OCI-LY7 (cell line): ENCODE measurements around the gene NDUFB2. TPM values are rescaled to one million over a fixed set of nuclear protein-coding genes. Genes with fewer than 3 reads are reported as not detected.

ENCODE experiments used
- BruUV-seq: library from RNA; stranded (reverse); fragments of 400-500 nt; replicated peaks from 2 replicates; lab custom pipeline; 2021; lab: Mats Ljungman, UMichigan
- CTCF ChIA-PET: fragments of 300-600 bp; sonication (Branson Sonifier 250); formaldehyde crosslinking; loops from one replicate; lab custom pipeline; 2022; ENCODE audit warnings: antibody characterized with exemption; ENCODE audit not compliant: unreplicated experiment; lab: Charles Lee
- POLR2A ChIA-PET: fragments of 300-600 bp; sonication (Branson Sonifier 250); formaldehyde crosslinking; loops from one replicate; lab custom pipeline; 2022; ENCODE audit warnings: antibody characterized with exemption; lab: Charles Lee
- DNase-seq: peaks from one replicate; pipeline ENCODE4 v3.0.0-alpha.2; 2015; ENCODE audit warnings: low spot score
- H2AFZ ChIP-seq: fragments of 200-600 bp; sonication (generic), shearing (Covaris generic); 2 replicates; pipeline ENCODE4 v1.6.1; 2014; ENCODE audit warnings: mild to moderate bottlenecking, antibody characterized with exemption, low read length, moderate library complexity
- H3K27ac ChIP-seq: fragments of 200-600 bp; sonication (generic); 2 replicates; pipeline ENCODE4 v1.5.1; 2014; ENCODE audit warnings: mixed run types, low read depth, mild to moderate bottlenecking, moderate library complexity, low read length, inconsistent platforms; ENCODE audit not compliant: poor library complexity, severe bottlenecking
- H3K36me3 ChIP-seq: fragments of 200-600 bp; sonication (generic); 2 replicates; pipeline ENCODE4 v1.6.1; 2014; ENCODE audit warnings: mild to moderate bottlenecking, antibody characterized with exemption, low read length, moderate library complexity, mixed read lengths; ENCODE audit not compliant: insufficient read depth
- H3K4me1 ChIP-seq: fragments of 200-600 bp; sonication (generic); 2 replicates; pipeline ENCODE4 v1.5.1; 2014; ENCODE audit warnings: mild to moderate bottlenecking, low read length; ENCODE audit not compliant: insufficient read depth, poor library complexity, severe bottlenecking
- H3K4me2 ChIP-seq: fragments of 200-600 bp; sonication (generic); 2 replicates; pipeline ENCODE4 v1.6.1; 2014; ENCODE audit warnings: mild to moderate bottlenecking, low read length
- H3K4me3 ChIP-seq: fragments of 200-600 bp; sonication (generic); 2 replicates; pipeline ENCODE4 v1.5.1; 2014; ENCODE audit warnings: mild to moderate bottlenecking, low read depth, low read length; ENCODE audit not compliant: poor library complexity, severe bottlenecking
- H3K79me2 ChIP-seq: fragments of 200-600 bp; sonication (generic); 2 replicates; pipeline ENCODE4 v1.6.1; 2016; ENCODE audit warnings: low read depth, mild to moderate bottlenecking, low read length, moderate library complexity, mixed read lengths; ENCODE audit not compliant: insufficient read depth
- H3K9me2 ChIP-seq: fragments of 200-600 bp; sonication (generic); 2 replicates; pipeline ENCODE4 v1.6.1; 2016; ENCODE audit warnings: mild to moderate bottlenecking, low read length, mixed read lengths; ENCODE audit not compliant: insufficient read depth
- H3K9me3 ChIP-seq: fragments of 200-600 bp; sonication (generic); 2 replicates; pipeline ENCODE4 v1.6.1; 2014; ENCODE audit warnings: mild to moderate bottlenecking, mixed run types, low read length, mixed read lengths
- H4K20me1 ChIP-seq: fragments of 200-600 bp; sonication (generic); 2 replicates; pipeline ENCODE4 v1.6.1; 2014; ENCODE audit warnings: mild to moderate bottlenecking, antibody characterized with exemption, low read length, moderate library complexity, mixed read lengths; ENCODE audit not compliant: insufficient read depth
- EZH2phosphoT487 ChIP-seq: fragments of 200-600 bp; sonication (generic); IDR thresholded peaks from 2 replicates; pipeline ENCODE4 v1.6.1; 2018; ENCODE audit warnings: low read depth, borderline replicate concordance, mild to moderate bottlenecking, mixed run types, antibody characterized with exemption, low read length, moderate library complexity, mixed read lengths
- intact Hi-C: fragments of 100-400 bp; cut with micrococcal nuclease; formaldehyde crosslinking; loops from one replicate; pipeline ENCODE4 v1.10.0; 2022; ENCODE audit not compliant: unreplicated experiment
- total RNA-seq, 2 experiments: library from RNA; depleted of rRNA in 1 of 2; stranded (reverse); fragments of >200 nt in 1 of 2; shearing (Covaris generic) in 1 of 2; gene quantifications; 2 replicates each; pipeline ENCODE4 v1.2.3, GENCODE V29; 2014 to 2022
- TF ChIP-seq, protein P1 (sequence below): fragments of 200-600 bp; sonication (generic); conservative IDR thresholded peaks from 2 replicates; pipeline ENCODE4 v1.5.1; 2014; ENCODE audit warnings: mild to moderate bottlenecking, antibody characterized with exemption, low read length, moderate library complexity, mixed read lengths

Gene NDUFB2
- total RNA-seq, 2 experiments from 2014 or later: 114 to 139 TPM

DNA sequence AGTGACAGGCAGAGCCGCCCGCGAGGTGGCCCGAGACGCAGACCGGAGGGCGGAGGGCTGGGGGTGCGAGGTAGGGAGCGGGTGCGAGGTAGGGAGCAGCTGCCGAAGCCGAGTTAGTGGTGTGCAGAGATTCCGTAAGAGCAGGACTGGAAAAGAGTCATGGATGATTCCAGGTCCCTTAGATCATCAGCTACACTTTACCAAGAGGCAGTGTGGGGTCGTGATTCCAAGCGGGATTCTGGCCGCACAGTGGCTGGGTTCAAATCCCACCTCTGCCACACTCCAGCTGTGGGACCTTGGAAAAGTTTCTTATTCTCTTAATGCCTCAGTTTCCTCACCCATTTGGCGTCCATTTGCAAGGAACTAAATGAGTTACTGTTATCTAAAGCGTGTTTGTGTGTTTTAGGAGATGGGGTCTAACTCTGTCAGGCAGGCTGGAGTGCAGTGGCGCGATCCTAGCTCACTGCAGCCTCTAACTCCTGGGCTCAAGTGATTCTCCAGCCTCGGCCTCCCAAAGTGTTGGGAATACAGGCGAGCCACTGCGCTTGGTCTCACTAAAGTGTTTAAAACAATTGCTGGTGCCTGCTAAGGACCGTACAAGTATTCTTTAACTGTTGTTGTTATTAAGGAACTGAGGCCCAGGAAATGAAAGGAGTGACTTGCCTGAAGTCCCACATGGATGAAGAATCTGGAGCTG is 1.1 kb downstream of the NDUFB2 start:
- peak overlapping the region; percentile 89 for H3K4me2 ChIP-seq
- no TSS peak for BruUV-seq
- H3K4me1 ChIP-seq: peaks cover 21% of the 10 kb centered on the region
- H3K9me2 ChIP-seq: no peaks in the 10 kb centered on the region
- H2AFZ ChIP-seq: peak overlapping the region; percentile 62; the same call in 1 of the 2 replicates
- no peaks in the 10 kb centered on the region for H3K9me3 ChIP-seq
- intact Hi-C loops: loop anchor here (5.0 kb wide), 1 partner anchor 1040 kb away; the partner anchor contains the start of gene SSBP1
- POLR2A ChIA-PET: interaction anchor here (0.9 kb wide), 2 partner anchors 23 to 317 kb away, joined by 4 to 5 read pairs; partner anchors contain the start of gene MRPS33
- H3K27ac ChIP-seq: peak overlapping the region; percentile 66
- H4K20me1 ChIP-seq: peaks cover 5% of the 10 kb centered on the region; the same call in 1 of the 2 replicates
- H3K36me3 ChIP-seq: peaks cover 69% of the 10 kb centered on the region
- no peak for DNase-seq
- H3K4me3 ChIP-seq: peak overlapping the region; percentile 77
- peaks cover 52% of the 10 kb centered on the region for H3K79me2 ChIP-seq
- TF ChIP-seq, protein P1, sequence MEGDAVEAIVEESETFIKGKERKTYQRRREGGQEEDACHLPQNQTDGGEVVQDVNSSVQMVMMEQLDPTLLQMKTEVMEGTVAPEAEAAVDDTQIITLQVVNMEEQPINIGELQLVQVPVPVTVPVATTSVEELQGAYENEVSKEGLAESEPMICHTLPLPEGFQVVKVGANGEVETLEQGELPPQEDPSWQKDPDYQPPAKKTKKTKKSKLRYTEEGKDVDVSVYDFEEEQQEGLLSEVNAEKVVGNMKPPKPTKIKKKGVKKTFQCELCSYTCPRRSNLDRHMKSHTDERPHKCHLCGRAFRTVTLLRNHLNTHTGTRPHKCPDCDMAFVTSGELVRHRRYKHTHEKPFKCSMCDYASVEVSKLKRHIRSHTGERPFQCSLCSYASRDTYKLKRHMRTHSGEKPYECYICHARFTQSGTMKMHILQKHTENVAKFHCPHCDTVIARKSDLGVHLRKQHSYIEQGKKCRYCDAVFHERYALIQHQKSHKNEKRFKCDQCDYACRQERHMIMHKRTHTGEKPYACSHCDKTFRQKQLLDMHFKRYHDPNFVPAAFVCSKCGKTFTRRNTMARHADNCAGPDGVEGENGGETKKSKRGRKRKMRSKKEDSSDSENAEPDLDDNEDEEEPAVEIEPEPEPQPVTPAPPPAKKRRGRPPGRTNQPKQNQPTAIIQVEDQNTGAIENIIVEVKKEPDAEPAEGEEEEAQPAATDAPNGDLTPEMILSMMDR: 0 out of 2 replicates have a peak, but pooled peaks have one; percentile 10
- TF ChIP-seq EZH2phosphoT487: no peak
- CTCF ChIA-PET: no interaction called here

DNA sequence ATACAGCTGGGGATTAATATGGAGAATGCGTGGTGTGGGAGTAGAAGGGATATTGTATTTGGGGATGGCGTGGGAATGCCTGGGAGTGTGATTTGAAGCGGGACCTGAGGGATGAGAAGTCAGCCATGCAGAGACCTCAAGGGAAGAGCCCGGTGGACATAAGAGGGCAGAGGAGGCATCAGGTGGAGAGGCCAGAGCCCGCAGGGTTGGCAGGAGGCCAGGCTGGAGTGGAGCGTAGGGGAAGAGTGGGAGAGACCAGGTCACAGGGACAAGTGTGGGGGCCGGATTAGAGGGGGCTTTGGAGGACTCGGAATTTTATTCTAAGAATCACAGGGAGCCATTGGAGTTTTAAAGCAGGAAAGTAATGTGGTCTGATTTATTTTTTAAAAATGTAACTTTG is 2.0 kb downstream of the NDUFB2 start:
- CTCF ChIA-PET: no interaction called here
- BruUV-seq: no TSS peak
- no peaks in the 10 kb centered on the region for H3K9me3 ChIP-seq
- peaks cover 69% of the 10 kb centered on the region for H3K36me3 ChIP-seq
- H2AFZ ChIP-seq: no peak overlapping the region
- POLR2A ChIA-PET: no interaction called here
- peaks cover 5% of the 10 kb centered on the region; the same call in 1 of the 2 replicates for H4K20me1 ChIP-seq
- no peak for DNase-seq
- intact Hi-C loops: loop anchor here (5.0 kb wide), 1 partner anchor 1039 kb away; the partner anchor contains the start of gene SSBP1
- peaks cover 21% of the 10 kb centered on the region for H3K4me1 ChIP-seq
- TF ChIP-seq, protein P1: no peak
- no peak for TF ChIP-seq EZH2phosphoT487
- H3K79me2 ChIP-seq: peaks cover 54% of the 10 kb centered on the region
- H3K9me2 ChIP-seq: no peaks in the 10 kb centered on the region
- H3K4me2 ChIP-seq: peak overlapping the region; percentile 89
- H3K27ac ChIP-seq: no peak overlapping the region
- peak overlapping the region; percentile 77 for H3K4me3 ChIP-seq

DNA sequence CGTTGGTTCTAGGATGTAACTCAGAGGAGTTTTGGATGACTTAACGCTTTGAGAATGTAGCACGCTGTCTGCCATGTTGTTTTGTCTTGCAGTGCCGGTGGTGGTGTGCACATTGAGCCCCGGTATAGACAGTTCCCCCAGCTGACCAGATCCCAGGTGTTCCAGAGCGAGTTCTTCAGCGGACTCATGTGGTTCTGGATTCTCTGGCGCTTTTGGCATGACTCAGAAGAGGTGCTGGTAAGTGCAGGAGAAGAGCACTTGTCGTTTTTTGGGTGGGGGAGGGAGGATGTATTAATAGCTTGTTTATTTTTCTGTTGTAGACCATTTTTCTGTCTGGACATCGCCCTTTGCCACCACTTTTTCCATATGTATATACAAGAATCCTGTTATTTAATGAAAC is 6.3 kb downstream of the NDUFB2 start:
- no peak for TF ChIP-seq EZH2phosphoT487
- TF ChIP-seq, protein P1: no peak
- CTCF ChIA-PET: interaction anchor here (0.5 to 1.2 kb wide), 2 partner anchors 28 to 312 kb away, joined by 3 to 5 read pairs; partner anchors contain the start of gene MRPS33
- H2AFZ ChIP-seq: no peak overlapping the region
- DNase-seq: no peak
- no peaks in the 10 kb centered on the region for H3K9me3 ChIP-seq
- H3K4me2 ChIP-seq: no peak overlapping the region
- POLR2A ChIA-PET: interaction anchor here (0.6 to 1.2 kb wide), 5 partner anchors 20 to 303 kb away, joined by 3 to 4 read pairs (median 3); no protein-coding TSS in a partner anchor
- no peak overlapping the region for H3K27ac ChIP-seq
- peaks cover 9% of the 10 kb centered on the region for H3K4me1 ChIP-seq
- H4K20me1 ChIP-seq: peaks cover 2% of the 10 kb centered on the region; the same call in 1 of the 2 replicates
- no peaks in the 10 kb centered on the region for H3K9me2 ChIP-seq
- H3K4me3 ChIP-seq: no peak overlapping the region
- BruUV-seq: no TSS peak
- H3K36me3 ChIP-seq: peaks cover 80% of the 10 kb centered on the region
- peaks cover 48% of the 10 kb centered on the region for H3K79me2 ChIP-seq
- intact Hi-C loops: no loop called here
